ENCODE results near the gene NEDD9. TPM values are rescaled to one million over a fixed set of nuclear protein-coding genes. Genes with fewer than 3 reads are reported as not detected.

NEDD9 gene
- total and polyA plus RNA-seq, 4 donors = 7.5 to 16.8 (median 11.7) TPM

DNA sequence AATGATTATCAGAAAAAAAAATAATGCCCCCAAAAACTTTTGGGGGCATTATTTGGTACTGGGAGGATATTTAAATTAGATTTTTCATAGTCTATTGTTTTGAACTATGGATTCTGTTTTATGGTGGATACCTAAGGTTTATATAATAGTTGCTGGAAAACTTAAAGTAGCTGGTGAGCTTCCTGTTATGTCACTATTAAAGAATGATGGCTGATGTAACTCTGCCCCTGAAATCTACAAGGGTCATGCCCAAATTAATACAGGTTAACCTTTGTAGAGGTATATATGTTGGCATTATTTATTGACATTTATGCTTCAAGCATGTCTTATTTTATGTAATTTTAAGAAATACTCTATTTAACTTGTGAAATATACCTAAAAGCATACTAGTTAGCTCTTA is 95.7 kb downstream of the NEDD9 start:
- no peak for DNase-seq (ENCODE audit: low spot score)

More for the DNA sequence above, 95.7 kb downstream of the NEDD9 start:
- TF ChIP-seq JUND (IDR thresholded peaks at IDR 0.05) (no peak), RXRA (IDR thresholded peaks at IDR 0.05) (no peak), FOXA1 (IDR thresholded peaks at IDR 0.05) (no peak), RAD21 (IDR thresholded peaks at IDR 0.05) (no peak)
- Histone ChIP-seq H3K27ac (ENCODE audit: low read depth in 1 of 2, low read length in 2 of 2) (no peak overlapping the region), H3K9me3 (ENCODE audit: control insufficient read depth in 4 of 4, low read length in 3 of 4) (no peaks in the 10 kb centered on the region), H3K9ac (ENCODE audit: low read depth in 1 of 2, low read length in 2 of 2) (no peak overlapping the region), H3K27me3 (ENCODE audit: control insufficient read depth in 4 of 4, insufficient read depth in 4 of 4, low read length in 3 of 4) (no peaks in the 10 kb centered on the region), H3K36me3 (ENCODE audit: control insufficient read depth in 4 of 4, insufficient read depth in 3 of 4, low read depth in 1 of 4, low read length in 3 of 4) (peaks cover 0 to 14% (median 7%) of the 10 kb centered on the region in 4 donors), H3K4me1 (ENCODE audit: control insufficient read depth in 4 of 4, insufficient read depth in 4 of 4, low read length in 3 of 4) (no peaks in the 10 kb centered on the region), H3K4me3 (ENCODE audit: low read depth in 1 of 3, low read length in 3 of 3) (no peak overlapping the region)

Small RNAs within 50 kb of the gene (small RNA-seq; reads per million reads assigned to genes)
- not detected for gene AL136139.1

Other genes starting within 250 kb of the NEDD9 start
- 10 to 100 TPM; 27.8 to 28.5 TPM for gene ELOVL2, start 188.4 kb downstream of the NEDD9 start, total RNA-seq
- 10 to 100 TPM in 1 of 2 donors, 1 to 10 TPM in 1; 7.1 to 16.5 TPM for gene ELOVL2, start 188.4 kb downstream of the NEDD9 start, polyA plus RNA-seq
- gene SMIM13, start 138.8 kb downstream of the NEDD9 start, total RNA-seq = 1 to 10 TPM; 6.6 to 9.0 TPM
- gene SMIM13, start 138.8 kb downstream of the NEDD9 start, polyA plus RNA-seq = 1 to 10 TPM; 2.8 to 5.0 TPM
- gene ERVFRD-1, start 120.9 kb downstream of the NEDD9 start, total RNA-seq = under 1 TPM in 1 of 2 donors, not detected in 1; 0.14 TPM
- gene ERVFRD-1, start 120.9 kb downstream of the NEDD9 start, polyA plus RNA-seq = under 1 TPM; 0.07 to 0.28 TPM

Data from liver (tissue), 10 donors.